SK-N-MC (cell line): ENCODE results near the gene CENPC.
A peak's percentile ranks its signal among the peaks of the same experiment; 100 is the strongest.

Source experiments
- DNase-seq: peaks from one replicate; pipeline ENCODE4 v3.0.0-alpha.2; 2011; ENCODE audit warnings: low read depth, low spot score
- H3K27ac ChIP-seq: fragments of 200-600 bp; sonication (generic); 2 replicates; pipeline ENCODE4 v1.5.1; 2016; ENCODE audit warnings: mixed run types
- H3K36me3 ChIP-seq: fragments of 200-600 bp; sonication (generic); 2 replicates; pipeline ENCODE4 v1.6.1; 2017; ENCODE audit warnings: antibody characterized with exemption, low read length, mixed read lengths; ENCODE audit not compliant: insufficient read depth
- H3K4me3 ChIP-seq: fragments of 200-600 bp; sonication (generic); 2 replicates; pipeline ENCODE4 v1.5.1; 2016
- H3K9ac ChIP-seq: fragments of 200-600 bp; sonication (generic); 2 replicates; pipeline ENCODE4 v1.8.0; 2017; ENCODE audit warnings: mixed run types, mixed read lengths; ENCODE audit not compliant: insufficient read length
- H3K9me3 ChIP-seq: fragments of 200-600 bp; sonication (generic); 2 replicates; pipeline ENCODE4 v1.6.1; 2017; ENCODE audit warnings: low read depth, mild to moderate bottlenecking, antibody characterized with exemption, low read length, moderate library complexity, mixed read lengths
- EZH2 ChIP-seq: fragments of 200-600 bp; sonication (generic); IDR thresholded peaks from one replicate; pipeline ENCODE4 v1.6.1; 2017; ENCODE audit warnings: antibody characterized with exemption
- FOXP2 ChIP-seq: optimal IDR thresholded peaks from 2 replicates; pipeline ENCODE3; 2011; ENCODE audit warnings: mild to moderate bottlenecking, moderate library complexity; ENCODE audit not compliant: insufficient read depth; ENCODE audit errors: extremely low read length, control extremely low read depth
- POLR2AphosphoS5 ChIP-seq: IDR thresholded peaks from 2 replicates; pipeline ENCODE4 v1.6.1; 2012; ENCODE audit warnings: mild to moderate bottlenecking, low read depth, low read length, borderline replicate concordance

Gene CENPC

DNA sequence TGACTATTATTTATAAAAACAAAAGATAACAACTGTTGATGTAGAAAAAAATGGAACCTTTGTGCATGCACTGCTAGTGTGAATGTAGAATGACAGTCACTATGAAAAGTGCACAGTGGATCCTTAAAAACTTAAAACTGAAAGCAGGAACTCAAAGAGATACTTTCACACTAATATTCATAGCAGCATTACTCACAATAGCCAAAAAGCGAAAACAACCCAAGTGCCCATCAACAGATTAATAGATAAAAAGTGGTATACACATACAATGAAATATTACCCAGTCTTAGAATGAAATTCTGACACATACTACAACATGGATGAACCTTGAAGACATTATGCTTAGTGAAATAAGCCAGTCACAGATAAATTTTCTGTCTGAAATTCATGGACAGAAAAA is 23.8 kb downstream of the CENPC start:
- Histone ChIP-seq H3K9ac (no peak overlapping the region), H3K36me3 (peaks cover 40% of the 10 kb centered on the region), H3K9me3 (no peaks in the 10 kb centered on the region), H3K4me3 (no peak overlapping the region), H3K27ac (no peak overlapping the region)
- no peak for DNase-seq
- TF ChIP-seq POLR2AphosphoS5 = no peak
- TF ChIP-seq FOXP2 = no peak
- no peak for TF ChIP-seq EZH2

DNA sequence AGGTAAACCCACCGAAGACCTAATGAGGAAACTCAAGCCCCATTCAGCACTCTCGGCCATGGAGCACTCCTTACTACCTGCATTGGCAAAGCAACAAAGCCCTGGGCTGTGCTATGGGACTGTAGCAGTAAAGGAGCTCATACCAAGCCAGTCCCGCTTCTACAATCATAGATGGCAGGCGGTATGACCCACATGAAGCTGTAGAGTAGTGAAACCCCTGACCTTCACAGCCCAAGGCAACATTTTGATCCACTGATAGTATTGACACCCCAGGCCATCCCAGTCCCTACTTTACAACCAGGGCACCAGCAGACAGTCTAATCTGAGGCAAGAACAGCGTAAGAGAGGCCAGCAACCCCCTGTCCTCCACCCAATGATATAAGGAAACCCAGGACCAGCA is 25.2 kb downstream of the CENPC start:
- Histone ChIP-seq H3K27ac (no peak overlapping the region), H3K36me3 (peaks cover 39% of the 10 kb centered on the region), H3K4me3 (no peak overlapping the region), H3K9me3 (no peaks in the 10 kb centered on the region), H3K9ac (no peak overlapping the region)
- no peak for TF ChIP-seq POLR2AphosphoS5
- no peak for TF ChIP-seq EZH2
- no peak for TF ChIP-seq FOXP2
- no peak for DNase-seq

DNA sequence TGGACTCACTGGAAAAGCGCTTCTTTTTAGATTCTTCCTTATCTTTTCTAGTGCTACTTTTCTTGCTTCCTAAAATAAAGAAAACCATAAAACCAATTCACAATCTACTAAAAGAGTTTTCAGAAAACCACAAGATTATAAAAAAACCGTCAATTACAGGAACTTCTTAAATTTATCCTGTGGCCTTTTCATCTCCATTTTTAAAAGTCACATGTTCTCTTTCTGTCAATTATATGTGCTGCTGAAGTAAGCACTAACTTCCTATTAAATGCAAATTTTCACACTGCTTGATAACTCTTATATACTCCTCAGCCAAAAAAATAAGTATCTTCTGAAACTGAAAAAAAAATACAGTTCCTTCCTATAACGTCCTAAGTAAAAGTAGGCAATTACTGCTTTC is 32.8 kb downstream of the CENPC start:
- H3K27ac ChIP-seq = peak overlapping the region; percentile 22; the same call in 1 of the 2 replicates
- DNase-seq = no peak
- no peak overlapping the region for H3K9ac ChIP-seq
- H3K4me3 ChIP-seq = no peak overlapping the region
- no peak for TF ChIP-seq FOXP2
- no peak for TF ChIP-seq POLR2AphosphoS5
- no peak for TF ChIP-seq EZH2
- no peaks in the 10 kb centered on the region for H3K9me3 ChIP-seq
- H3K36me3 ChIP-seq = peaks cover 48% of the 10 kb centered on the region

DNA sequence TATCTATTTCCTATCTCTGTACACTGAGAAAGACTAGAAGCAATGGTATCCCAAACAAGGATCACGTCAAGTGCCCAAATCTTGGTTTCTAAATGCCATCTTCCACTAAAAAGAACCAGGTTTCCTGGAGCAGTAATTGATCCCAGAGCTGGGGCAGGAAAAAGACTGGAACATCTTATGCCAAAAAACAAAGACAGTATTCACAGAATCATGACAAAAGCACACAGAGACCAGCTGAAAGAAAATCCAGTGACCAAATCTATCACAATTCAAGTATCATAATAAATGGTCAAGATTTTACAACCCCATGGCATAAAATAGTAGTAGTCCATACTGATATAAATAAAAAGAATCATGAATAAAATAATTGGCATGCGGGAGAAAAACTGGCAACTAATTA is 44.9 kb downstream of the CENPC start:
- peaks cover 44% of the 10 kb centered on the region for H3K36me3 ChIP-seq

DNA sequence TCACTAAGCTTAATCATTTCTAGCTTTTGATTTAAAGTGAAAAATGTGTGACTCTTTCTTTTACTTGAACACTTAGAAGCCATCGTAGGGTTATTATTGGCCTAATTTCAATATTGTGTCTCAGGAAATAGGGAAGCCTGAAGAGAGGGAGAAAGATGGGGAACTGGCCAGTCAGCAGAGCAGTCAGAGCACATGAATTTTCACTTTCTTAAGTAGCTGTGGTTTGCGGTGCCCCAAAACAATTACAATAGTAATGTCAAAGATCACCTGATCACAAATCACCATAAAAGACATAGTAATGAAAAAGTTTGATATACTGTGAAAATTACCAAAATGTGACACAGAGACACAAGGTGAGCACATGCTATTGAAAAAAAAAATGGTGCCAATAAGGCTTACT is 45.5 kb downstream of the CENPC start:
- DNase-seq = no peak
- peaks cover 39% of the 10 kb centered on the region for H3K36me3 ChIP-seq
- TF ChIP-seq EZH2 (no peak), POLR2AphosphoS5 (no peak), FOXP2 (no peak)
- no peak overlapping the region for H3K27ac ChIP-seq
- no peak overlapping the region for H3K4me3 ChIP-seq
- no peak overlapping the region for H3K9ac ChIP-seq
- no peaks in the 10 kb centered on the region for H3K9me3 ChIP-seq

More for the DNA sequence above, 44.9 kb downstream of the CENPC start:
- H3K4me3 ChIP-seq = no peak overlapping the region
- no peaks in the 10 kb centered on the region for H3K9me3 ChIP-seq
- H3K27ac ChIP-seq = no peak overlapping the region
- no peak overlapping the region for H3K9ac ChIP-seq
- TF ChIP-seq FOXP2 (no peak), POLR2AphosphoS5 (no peak), EZH2 (no peak)
- no peak for DNase-seq

DNA sequence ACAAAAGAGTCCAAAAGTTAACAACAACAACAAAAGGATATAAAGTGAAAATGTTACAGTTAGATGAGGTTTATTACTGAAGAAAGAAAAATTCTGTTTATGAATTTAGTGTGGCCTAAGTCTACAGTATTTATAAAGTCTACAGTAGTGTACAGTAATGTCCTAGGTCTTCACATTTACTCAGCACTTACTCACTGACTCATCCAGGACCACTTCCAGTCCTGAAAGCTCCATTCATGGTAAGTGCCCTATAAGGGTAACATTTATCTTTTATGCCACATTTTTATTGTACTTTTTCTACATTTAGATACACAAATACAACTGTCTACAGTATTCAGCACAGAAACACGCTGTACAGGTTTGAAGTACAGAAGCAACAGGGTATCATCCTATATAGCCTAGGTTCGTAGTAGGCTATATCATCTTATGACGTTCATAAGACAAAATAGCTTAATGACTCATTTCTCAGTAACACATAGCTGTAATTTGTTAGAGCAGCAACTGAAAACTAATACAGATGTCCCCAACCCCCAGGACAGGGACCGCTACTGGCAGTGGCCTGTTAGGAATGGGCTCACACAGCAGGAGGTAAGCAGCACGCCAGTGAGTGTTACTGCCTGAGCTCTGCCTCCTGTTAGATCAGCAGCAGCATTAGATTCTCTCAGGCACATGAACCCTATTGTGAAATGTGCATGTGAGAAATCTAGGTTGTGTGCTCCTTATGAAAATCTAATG is 61.3 kb downstream of the CENPC start:
- Histone ChIP-seq H3K27ac (no peak overlapping the region), H3K36me3 (peaks cover 54% of the 10 kb centered on the region), H3K9ac (no peak overlapping the region), H3K9me3 (peaks cover 4% of the 10 kb centered on the region; the same call in 1 of the 2 replicates), H3K4me3 (no peak overlapping the region)
- DNase-seq = no peak
- TF ChIP-seq POLR2AphosphoS5 = no peak
- TF ChIP-seq EZH2 = no peak
- TF ChIP-seq FOXP2 = no peak

DNA sequence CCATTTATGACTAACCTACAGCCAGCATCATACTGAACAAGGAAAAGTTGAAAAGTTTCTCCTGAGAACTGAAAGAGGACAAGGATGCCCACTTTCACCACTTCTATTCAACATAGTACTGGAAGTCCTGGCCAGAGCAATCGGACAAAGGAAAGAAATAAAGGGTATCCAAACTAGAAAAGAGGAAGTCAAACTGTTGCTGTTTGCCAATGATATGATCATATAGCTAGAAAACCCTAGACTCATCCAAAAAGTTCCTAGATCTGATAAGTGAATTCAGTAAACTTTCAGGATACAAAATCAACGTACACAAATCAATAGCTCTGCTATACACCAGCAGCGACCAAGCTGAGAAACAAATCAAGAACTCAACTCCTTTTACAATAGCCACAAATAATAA is 64.5 kb downstream of the CENPC start:
- peaks cover 57% of the 10 kb centered on the region for H3K36me3 ChIP-seq
- DNase-seq = no peak

DNA sequence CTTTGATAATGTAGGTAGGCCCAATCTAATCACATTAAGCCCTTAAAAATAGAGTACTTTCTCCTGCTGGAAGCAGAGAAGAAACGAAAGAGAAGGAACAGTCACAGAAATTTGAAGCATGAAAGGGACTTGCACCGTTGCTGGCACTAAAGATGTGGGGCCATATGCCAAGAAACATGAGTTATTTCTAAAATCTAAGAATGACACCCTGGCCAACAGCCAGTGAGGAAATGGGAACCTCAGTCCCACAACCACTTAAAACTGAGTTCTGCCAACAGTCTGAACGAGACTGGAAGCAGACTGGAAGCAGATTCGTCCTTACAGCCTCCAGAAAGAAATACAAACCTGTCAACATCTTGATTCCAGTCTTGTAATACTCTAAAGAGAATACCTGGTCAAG is 70.1 kb downstream of the CENPC start:
- no peak overlapping the region for H3K9ac ChIP-seq
- H3K4me3 ChIP-seq = no peak overlapping the region
- TF ChIP-seq FOXP2 (no peak), EZH2 (no peak), POLR2AphosphoS5 (no peak)
- H3K36me3 ChIP-seq = peaks cover 56% of the 10 kb centered on the region
- DNase-seq = no peak
- no peak overlapping the region for H3K27ac ChIP-seq
- H3K9me3 ChIP-seq = no peaks in the 10 kb centered on the region; the same call in 1 of the 2 replicates

More for the DNA sequence above, 64.5 kb downstream of the CENPC start:
- no peak for TF ChIP-seq POLR2AphosphoS5
- no peak for TF ChIP-seq EZH2
- TF ChIP-seq FOXP2 = no peak
- H3K4me3 ChIP-seq = no peak overlapping the region
- H3K27ac ChIP-seq = no peak overlapping the region
- no peak overlapping the region for H3K9ac ChIP-seq
- peaks cover 4% of the 10 kb centered on the region; the same call in 1 of the 2 replicates for H3K9me3 ChIP-seq

DNA sequence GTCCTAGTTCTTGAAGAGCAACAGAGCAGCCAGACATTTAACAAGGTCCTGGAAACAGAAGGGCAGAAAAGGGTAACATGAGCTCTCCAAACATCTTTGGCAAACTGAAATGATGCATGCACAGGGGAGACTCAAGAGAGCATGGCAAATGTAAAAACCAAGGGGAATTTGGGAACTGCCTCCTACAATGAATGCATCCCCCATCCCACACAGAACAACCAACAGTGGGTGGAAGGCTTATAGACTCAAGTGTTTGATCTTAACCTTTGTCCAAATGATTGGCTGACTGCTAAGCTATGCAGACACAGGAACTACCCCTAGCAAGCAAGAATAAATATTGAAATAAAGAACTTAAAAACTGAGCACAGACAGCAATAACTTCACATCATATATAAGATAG is 74.4 kb downstream of the CENPC start:
- H3K9ac ChIP-seq = no peak overlapping the region
- H3K36me3 ChIP-seq = peaks cover 35% of the 10 kb centered on the region
- no peaks in the 10 kb centered on the region for H3K9me3 ChIP-seq
- no peak for DNase-seq
- TF ChIP-seq EZH2 = no peak
- TF ChIP-seq POLR2AphosphoS5 = no peak
- TF ChIP-seq FOXP2 = no peak
- H3K4me3 ChIP-seq = no peak overlapping the region
- H3K27ac ChIP-seq = no peak overlapping the region
